Astrocyte (in vitro differentiated cells and primary cell): ENCODE measurements around the gene ZBTB46. TPM values are rescaled to one million over a fixed set of nuclear protein-coding genes. Genes with fewer than 3 reads are reported as not detected.
"Not testable (repeated sequence)": the region's sequence is repeated elsewhere in the genome, so short reads cannot be mapped to it uniquely, and the experiment has no call there.

Source experiments
- DNase-seq: peaks from one replicate; pipeline ENCODE4 v3.0.0-alpha.2; 2010; ENCODE audit warnings: low read depth
- FAIRE-seq: peaks from 2 replicates; lab custom pipeline; 2011; peaks lifted over from hg19 to GRCh38; lab: Jason Lieb, UNC
- H2AFZ ChIP-seq: 2 replicates; pipeline ENCODE4 v1.6.0; 2012; ENCODE audit warnings: low read depth, low read length, inconsistent platforms
- H3K27ac ChIP-seq: 2 replicates; pipeline ENCODE4 v1.5.1; 2011; ENCODE audit warnings: low read depth, low read length, inconsistent platforms
- H3K27me3 ChIP-seq: 2 replicates; pipeline ENCODE4 v1.6.0; 2011; ENCODE audit warnings: low read length, inconsistent platforms; ENCODE audit not compliant: insufficient read depth
- H3K36me3 ChIP-seq: 2 replicates; pipeline ENCODE4 v1.5.1; 2011; ENCODE audit warnings: low read length, inconsistent platforms; ENCODE audit not compliant: insufficient read depth
- H3K4me1 ChIP-seq: 2 replicates; pipeline ENCODE4 v1.5.1; 2011; ENCODE audit warnings: low read length, inconsistent platforms; ENCODE audit not compliant: insufficient read depth
- H3K4me2 ChIP-seq: 2 replicates; pipeline ENCODE4 v1.6.0; 2012; ENCODE audit warnings: low read length, inconsistent platforms
- H3K4me3 ChIP-seq: 2 replicates; pipeline ENCODE4 v1.5.1; 2011; ENCODE audit warnings: low read depth, mild to moderate bottlenecking, low read length, inconsistent platforms; ENCODE audit not compliant: insufficient read depth
- H3K79me2 ChIP-seq: 2 replicates; pipeline ENCODE4 v1.6.0; 2012; ENCODE audit warnings: mild to moderate bottlenecking, low read length, inconsistent platforms; ENCODE audit not compliant: insufficient read depth
- H3K9ac ChIP-seq: 2 replicates; pipeline ENCODE4 v1.6.0; 2012; ENCODE audit warnings: mild to moderate bottlenecking, low read length, inconsistent platforms
- H3K9me3 ChIP-seq: 2 replicates; pipeline ENCODE4 v1.5.1; 2012; ENCODE audit warnings: low read depth, mild to moderate bottlenecking, low read length, inconsistent platforms; ENCODE audit not compliant: insufficient read depth
- H4K20me1 ChIP-seq: 2 replicates; pipeline ENCODE4 v1.6.0; 2012; ENCODE audit warnings: low read length, inconsistent platforms; ENCODE audit not compliant: insufficient read depth
- H3K27ac Mint-ChIP-seq: one replicate; pipeline ENCODE4 v1.8.0; 2021; ENCODE audit warnings: mild to moderate bottlenecking, mixed read lengths; ENCODE audit not compliant: unreplicated experiment
- H3K27me3 Mint-ChIP-seq: one replicate; pipeline ENCODE4 v1.8.0; 2021; ENCODE audit warnings: low read depth, mixed read lengths; ENCODE audit not compliant: unreplicated experiment
- H3K36me3 Mint-ChIP-seq: one replicate; pipeline ENCODE4 v1.8.0; 2021; ENCODE audit warnings: low read depth, mixed read lengths; ENCODE audit not compliant: unreplicated experiment
- H3K4me1 Mint-ChIP-seq: one replicate; pipeline ENCODE4 v1.8.0; 2021; ENCODE audit warnings: low read depth, mixed read lengths; ENCODE audit not compliant: unreplicated experiment
- H3K4me3 Mint-ChIP-seq: one replicate; pipeline ENCODE4 v1.8.0; 2021; ENCODE audit warnings: mild to moderate bottlenecking, moderate library complexity, mixed read lengths; ENCODE audit not compliant: unreplicated experiment
- H3K9me3 Mint-ChIP-seq: one replicate; pipeline ENCODE4 v1.8.0; 2021; ENCODE audit warnings: mild to moderate bottlenecking, mixed read lengths; ENCODE audit not compliant: unreplicated experiment
- EZH2 ChIP-seq: IDR thresholded peaks from 2 replicates; pipeline ENCODE4 v1.6.1; 2012; ENCODE audit warnings: mild to moderate bottlenecking, low read length, inconsistent platforms; ENCODE audit not compliant: insufficient read depth
- total RNA-seq: library from RNA; stranded (reverse); gene quantifications from 2 replicates; pipeline ENCODE4 v1.2.1, GENCODE V29; 2021
- TF ChIP-seq, protein P1 (sequence below): IDR thresholded peaks from 2 replicates; pipeline ENCODE4 v1.5.1; 2011; ENCODE audit warnings: low read depth, mild to moderate bottlenecking, inconsistent platforms, low read length, moderate library complexity; ENCODE audit not compliant: insufficient read depth

Gene ZBTB46
- total RNA-seq, 1 donor from 2014 or later: 13.9 TPM

DNA sequence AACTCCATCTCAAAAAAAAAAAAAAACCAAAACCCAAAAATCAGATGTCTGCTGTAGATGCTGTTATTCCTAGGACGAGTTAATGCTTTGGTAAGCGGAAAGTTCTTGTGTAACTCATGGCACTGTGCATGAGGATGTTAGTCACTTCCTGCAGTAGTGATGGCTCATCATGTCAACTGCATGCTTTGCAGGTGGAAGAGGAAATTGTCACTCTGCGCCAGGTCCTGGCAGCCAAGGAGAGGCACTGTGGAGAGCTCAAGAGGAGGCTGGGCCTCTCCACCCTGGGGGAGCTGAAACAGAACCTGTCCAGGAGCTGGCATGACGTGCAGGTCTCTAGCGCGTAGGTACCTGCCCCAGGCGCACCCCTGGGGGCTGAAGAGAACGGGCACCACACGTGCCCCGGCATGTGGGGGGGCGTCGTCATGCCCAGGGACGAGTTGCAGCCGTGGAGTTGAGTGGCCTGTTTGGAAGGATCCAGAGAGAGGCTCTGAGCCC is 42.5 kb upstream of the ZBTB46 start:
- H3K79me2 ChIP-seq: peaks cover 68% of the 10 kb centered on the region
- no peaks in the 10 kb centered on the region for H3K9me3 Mint-ChIP-seq
- FAIRE-seq (no peak), DNase-seq (peak; percentile 72)
- no peaks in the 10 kb centered on the region for H3K9me3 ChIP-seq
- no peak overlapping the region for H2AFZ ChIP-seq
- H3K27me3 Mint-ChIP-seq: no peaks in the 10 kb centered on the region
- H3K4me1 ChIP-seq: peaks cover 11% of the 10 kb centered on the region
- H3K36me3 ChIP-seq: peaks cover 45% of the 10 kb centered on the region
- H3K4me2 ChIP-seq: peak overlapping the region; percentile 26
- H3K36me3 Mint-ChIP-seq: peaks cover 22% of the 10 kb centered on the region
- H3K27ac Mint-ChIP-seq: peak overlapping the region; percentile 14
- H3K27ac ChIP-seq: peak overlapping the region; percentile 19
- no peak overlapping the region for H3K9ac ChIP-seq
- peaks cover 5% of the 10 kb centered on the region for H3K4me1 Mint-ChIP-seq
- H3K27me3 ChIP-seq: no peaks in the 10 kb centered on the region
- H3K4me3 ChIP-seq: no peak overlapping the region
- peak overlapping the region; percentile 28 for H3K4me3 Mint-ChIP-seq
- no peak for TF ChIP-seq EZH2
- TF ChIP-seq, protein P1, sequence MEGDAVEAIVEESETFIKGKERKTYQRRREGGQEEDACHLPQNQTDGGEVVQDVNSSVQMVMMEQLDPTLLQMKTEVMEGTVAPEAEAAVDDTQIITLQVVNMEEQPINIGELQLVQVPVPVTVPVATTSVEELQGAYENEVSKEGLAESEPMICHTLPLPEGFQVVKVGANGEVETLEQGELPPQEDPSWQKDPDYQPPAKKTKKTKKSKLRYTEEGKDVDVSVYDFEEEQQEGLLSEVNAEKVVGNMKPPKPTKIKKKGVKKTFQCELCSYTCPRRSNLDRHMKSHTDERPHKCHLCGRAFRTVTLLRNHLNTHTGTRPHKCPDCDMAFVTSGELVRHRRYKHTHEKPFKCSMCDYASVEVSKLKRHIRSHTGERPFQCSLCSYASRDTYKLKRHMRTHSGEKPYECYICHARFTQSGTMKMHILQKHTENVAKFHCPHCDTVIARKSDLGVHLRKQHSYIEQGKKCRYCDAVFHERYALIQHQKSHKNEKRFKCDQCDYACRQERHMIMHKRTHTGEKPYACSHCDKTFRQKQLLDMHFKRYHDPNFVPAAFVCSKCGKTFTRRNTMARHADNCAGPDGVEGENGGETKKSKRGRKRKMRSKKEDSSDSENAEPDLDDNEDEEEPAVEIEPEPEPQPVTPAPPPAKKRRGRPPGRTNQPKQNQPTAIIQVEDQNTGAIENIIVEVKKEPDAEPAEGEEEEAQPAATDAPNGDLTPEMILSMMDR: no peak
- peaks cover 68% of the 10 kb centered on the region for H4K20me1 ChIP-seq

DNA sequence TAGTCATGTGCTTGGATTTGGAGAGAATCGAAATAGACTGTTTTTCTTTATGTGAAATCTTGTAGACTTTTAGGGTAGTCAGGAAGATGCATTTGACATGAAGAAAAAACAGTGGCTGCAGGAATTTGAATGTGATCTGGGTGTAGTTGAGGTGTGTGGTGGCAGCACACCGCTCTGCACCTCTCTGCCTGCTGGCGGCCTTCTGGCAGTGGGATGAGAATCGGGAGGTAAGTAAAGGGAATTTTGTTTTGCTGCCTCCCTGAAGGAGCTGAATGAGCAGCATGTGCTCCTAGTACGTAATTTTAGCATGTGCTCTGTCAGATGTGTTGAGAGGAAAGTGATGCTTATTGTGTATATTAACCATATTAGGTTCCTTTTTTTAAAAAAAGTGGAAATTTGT is 37.2 kb upstream of the ZBTB46 start:
- H4K20me1 ChIP-seq: peaks cover 49% of the 10 kb centered on the region
- DNase-seq: no peak
- H3K27ac ChIP-seq: no peak overlapping the region
- H3K79me2 ChIP-seq: peaks cover 73% of the 10 kb centered on the region
- no peak overlapping the region for H3K4me3 ChIP-seq
- Mint-ChIP-seq H3K27me3 (no peaks in the 10 kb centered on the region), H3K9me3 (no peaks in the 10 kb centered on the region), H3K4me1 (peaks cover 14% of the 10 kb centered on the region), H3K27ac (peak overlapping the region; percentile 19), H3K36me3 (peaks cover 12% of the 10 kb centered on the region), H3K4me3 (peak overlapping the region; percentile 65)
- H3K4me1 ChIP-seq: peaks cover 14% of the 10 kb centered on the region
- H3K9ac ChIP-seq: no peak overlapping the region
- H3K9me3 ChIP-seq: no peaks in the 10 kb centered on the region
- no peak overlapping the region for H2AFZ ChIP-seq
- TF ChIP-seq, protein P1: no peak
- TF ChIP-seq EZH2: no peak
- no peaks in the 10 kb centered on the region for H3K27me3 ChIP-seq
- H3K4me2 ChIP-seq: no peak overlapping the region
- H3K36me3 ChIP-seq: peaks cover 25% of the 10 kb centered on the region
- FAIRE-seq: no peak

DNA sequence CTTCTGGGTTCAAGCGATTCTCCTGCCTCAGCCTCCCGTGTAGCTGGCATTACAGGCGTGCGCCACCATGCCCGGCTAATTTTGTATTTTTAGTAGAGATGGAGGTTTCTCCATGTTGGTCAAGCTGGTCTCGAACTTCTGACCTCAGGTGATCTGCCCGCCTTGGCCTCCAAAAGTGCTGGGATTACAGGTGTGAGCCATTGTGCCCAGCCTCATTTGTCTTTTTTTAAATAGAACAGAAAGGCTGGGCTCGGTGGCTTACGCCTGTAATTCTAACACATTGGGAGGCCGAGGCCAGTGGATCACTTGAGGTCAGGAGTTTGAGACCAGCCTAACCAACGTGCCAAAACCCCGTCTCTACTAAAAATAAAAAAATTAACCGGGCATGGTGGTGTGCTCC is 36.0 kb upstream of the ZBTB46 start:
- not testable (repeated sequence) for H3K27me3 Mint-ChIP-seq, H3K36me3 Mint-ChIP-seq, H3K9me3 ChIP-seq, H3K27me3 ChIP-seq, H3K27ac ChIP-seq, H3K4me2 ChIP-seq, H2AFZ ChIP-seq, H3K4me3 ChIP-seq, H3K4me1 ChIP-seq, H3K9me3 Mint-ChIP-seq, H3K9ac ChIP-seq, DNase-seq, FAIRE-seq
- H3K27ac Mint-ChIP-seq: peak overlapping the region; percentile 62
- Histone ChIP-seq H3K36me3 (peaks cover 21% of the 10 kb centered on the region), H3K79me2 (peaks cover 72% of the 10 kb centered on the region), H4K20me1 (peaks cover 45% of the 10 kb centered on the region)
- H3K4me1 Mint-ChIP-seq: peaks cover 12% of the 10 kb centered on the region
- peak overlapping the region; percentile 98 for H3K4me3 Mint-ChIP-seq
